HepG2 (cell line): Measurements from ENCODE around the gene IRF4. TPM values are rescaled to one million over a fixed set of nuclear protein-coding genes. Genes with fewer than 3 reads are reported as not detected.

Source experiments
- ATAC-seq: fragments of 200-7000 bp; cut with Tn5 transposase; 3 replicates; pipeline ENCODE4 v1.9.1; 2020; ENCODE audit warnings: mild to moderate bottlenecking, moderate library complexity
- BruUV-seq: library from RNA; stranded (reverse); fragments of 400-500 nt; replicated peaks from 2 replicates; lab custom pipeline; 2021; lab: Mats Ljungman, UMichigan
- CTCF ChIA-PET: fragments of 300-600 bp; formaldehyde crosslinking; extraction: SDS; loops from one replicate; lab custom pipeline; 2021; ENCODE audit warnings: low total read pairs, inconsistent platforms, low intra/inter-chr PET ratio; lab: Yijun Ruan, JAX
- POLR2A ChIA-PET: fragments of 350-600 bp; sonication (Branson Sonifier 250); formaldehyde crosslinking; loops from one replicate; lab custom pipeline; 2020; ENCODE audit warnings: antibody characterized with exemption, inconsistent platforms; lab: Yijun Ruan, JAX
- DNase-seq: peaks from one replicate; pipeline ENCODE4 v3.0.0-alpha.2; 2015; ENCODE audit warnings: low spot score
- FAIRE-seq: peaks from 3 replicates; lab custom pipeline; 2011; peaks lifted over from hg19 to GRCh38; lab: Jason Lieb, UNC
- H2AFZ ChIP-seq: one replicate; pipeline ENCODE4 v1.6.1; 2011; ENCODE audit warnings: low read length, inconsistent platforms
- H3K27ac ChIP-seq: fragments of 300-600 bp; 3 replicates; pipeline ENCODE4 v1.8.0; 2011; ENCODE audit warnings: mixed run types, mild to moderate bottlenecking, mixed read lengths, low read length, inconsistent platforms; ENCODE audit not compliant: insufficient read depth; ENCODE audit errors: extremely low read length
- H3K27me3 ChIP-seq, 2 experiments: fragments of 200-600 bp in 1 of 2; 2 replicates in 1 of 2; 3 replicates in 1 of 2; pipeline versions ENCODE4 v1.6.0 to v1.8.0; 2011; ENCODE audit warnings: low read length in 2 of 2, mild to moderate bottlenecking in 2 of 2, moderate library complexity in 2 of 2, inconsistent platforms in 1 of 2; ENCODE audit not compliant: insufficient read depth in 2 of 2, control insufficient read depth in 1 of 2
- H3K36me3 ChIP-seq, 2 experiments: fragments of 200-600 bp in 1 of 2; replicated peaks in 1 of 2; 2 replicates in 1 of 2; 3 replicates in 1 of 2; pipeline versions ENCODE4 v1.5.1 to v1.8.0; 2011; ENCODE audit warnings: low read length in 2 of 2, inconsistent platforms in 1 of 2; ENCODE audit not compliant: insufficient read depth in 2 of 2, control insufficient read depth in 1 of 2
- H3K4me1 ChIP-seq: 2 replicates; pipeline ENCODE4 v1.5.1; 2012; ENCODE audit warnings: low read length, inconsistent platforms; ENCODE audit not compliant: insufficient read depth
- H3K4me2 ChIP-seq: 2 replicates; pipeline ENCODE4 v1.6.0; 2011; ENCODE audit warnings: low read depth, low read length, inconsistent platforms
- H3K4me3 ChIP-seq, 3 experiments: fragments of 200-600 bp in 1 of 3; sonication (generic), shearing (Covaris generic) in 1 of 3; replicated peaks in 1 of 3; 2 replicates each; pipeline ENCODE4 v1.5.1; 2011 to 2016; ENCODE audit warnings: low read length in 3 of 3, inconsistent platforms in 2 of 3, low read depth in 2 of 3, mild to moderate bottlenecking in 2 of 3, control low read depth in 1 of 3, mixed read lengths in 1 of 3; ENCODE audit not compliant: insufficient read depth in 1 of 3
- H3K79me2 ChIP-seq: one replicate; pipeline ENCODE4 v1.6.1; 2011; ENCODE audit warnings: low read length, inconsistent platforms; ENCODE audit not compliant: insufficient read depth
- H3K9ac ChIP-seq: 2 replicates; pipeline ENCODE4 v1.6.0; 2011; ENCODE audit warnings: mild to moderate bottlenecking, low read depth, low read length, inconsistent platforms; ENCODE audit not compliant: insufficient read depth
- H3K9me3 ChIP-seq: 2 replicates; pipeline ENCODE4 v1.5.1; 2012; ENCODE audit warnings: mild to moderate bottlenecking, low read length
- H4K20me1 ChIP-seq: 2 replicates; pipeline ENCODE4 v1.6.0; 2011; ENCODE audit warnings: inconsistent platforms, mild to moderate bottlenecking, low read length, moderate library complexity; ENCODE audit not compliant: insufficient read depth
- FOXK2 ChIP-seq: fragments of 450-650 bp; IDR thresholded peaks from 2 replicates; pipeline ENCODE4 v1.6.1; 2016
- MNT ChIP-seq: fragments of 450-650 bp; IDR thresholded peaks from 2 replicates; pipeline ENCODE4 v1.6.1; 2016
- NPAS2 ChIP-seq: sonication (generic); formaldehyde crosslinking; IDR thresholded peaks from 2 replicates; pipeline ENCODE4 v1.8.0; 2022; ENCODE audit warnings: mild to moderate bottlenecking, missing genetic modification reagents, borderline replicate concordance
- WGBS: methylation state at CpG from one replicate; pipeline ENCODE4 v1.1.6; 2017; ENCODE audit warnings: low lambda C conversion rate; 5-methylcytosine and 5-hydroxymethylcytosine counted together
- in situ Hi-C: cut with HindIII; loops from 2 replicates; pipeline ENCODE4 v1.10.0; 2017; ENCODE audit warnings: low pct_unique_long_range_greater_than_20kb; ENCODE audit not compliant: extremely low pct_ligation_motif_present
- intact Hi-C: fragments of 100-400 bp; cut with micrococcal nuclease; formaldehyde crosslinking; loops from one replicate; pipeline ENCODE4 v1.10.0; 2022; ENCODE audit not compliant: unreplicated experiment
- polyA plus RNA-seq, 8 experiments: library from polyadenylated mRNA; depleted of rRNA in 3 of 8; stranded (reverse) in 7 of 8; unstranded in 1 of 8; fragments of >200 nt; fragmentation: Illumina TruSeq in 4 of 8; extraction: Trizol in 4 of 8; gene quantifications; 2 replicates each; pipeline versions ENCODE4 v1.2.1 to v1.2.3, GENCODE V29; 2011 to 2016; ENCODE audit warnings: low read depth in 4 of 8, missing spikeins in 1 of 8, mixed read lengths in 1 of 8; ENCODE audit not compliant: insufficient read depth in 1 of 8
- total RNA-seq, 5 experiments: library from RNA; depleted of rRNA; stranded (reverse); fragments of >200 nt; fragmentation: Illumina TruSeq; extraction: Trizol; gene quantifications; 2 replicates each; pipeline ENCODE4 v1.2.3, GENCODE V29; 2016; ENCODE audit warnings: low read depth in 1 of 5

Gene IRF4
- total and polyA plus RNA-seq, 2 of the 13 experiments (the other 11 are each of a cell fraction or from before 2014, with no cell fraction given) = 0.07 to 0.09 TPM

- CTCF ChIA-PET = no interaction called here
Observed at GRCh38 chr6:443621-444159, 52.1 kb downstream of the IRF4 start.

DNA sequence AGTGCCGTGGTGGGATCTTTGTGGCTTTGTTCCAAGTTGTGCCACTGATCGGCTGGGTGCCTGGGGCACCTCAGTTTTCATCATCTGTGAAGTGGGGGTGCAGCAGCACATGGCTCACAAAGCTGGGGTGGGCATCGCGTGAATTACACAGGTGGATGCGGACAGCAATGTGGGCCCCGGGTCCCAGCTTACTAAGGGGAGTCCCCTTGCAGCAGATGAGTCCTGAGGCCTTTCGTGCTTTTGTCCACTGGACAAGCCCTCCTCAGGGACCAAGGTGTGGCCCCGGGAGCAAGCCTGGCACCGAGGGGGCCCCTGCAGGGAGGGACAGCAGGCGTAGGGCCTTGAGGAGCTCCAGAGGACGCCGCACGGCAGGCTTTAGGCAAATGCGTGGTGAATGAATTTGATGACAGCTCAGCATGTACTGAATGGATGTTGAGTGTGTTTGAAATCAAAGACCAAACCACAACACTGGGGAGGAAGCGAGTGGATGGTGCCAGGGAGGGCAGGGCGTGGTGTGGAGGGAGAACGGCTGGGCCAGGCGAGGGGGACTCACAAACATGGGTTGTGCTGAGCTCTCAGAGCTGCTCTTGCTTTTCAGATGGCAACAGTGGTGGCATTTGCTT, 53.2 kb downstream of the IRF4 start:
- FAIRE-seq (no peak), DNase-seq (no peak), ATAC-seq (no peak)
- no peaks in the 10 kb centered on the region for H4K20me1 ChIP-seq
- intact Hi-C loops (no loop called here), in situ Hi-C loops (no loop called here)
- POLR2A ChIA-PET = no interaction called here
- no peaks in the 10 kb centered on the region for H3K9me3 ChIP-seq
- 44% methylated on average over 18 of the region's 18 CpGs for WGBS
- H3K27ac ChIP-seq = no peak overlapping the region
- BruUV-seq = no TSS peak
- H2AFZ ChIP-seq = no peak overlapping the region
- H3K4me3 ChIP-seq = no peak overlapping the region
- no peaks in the 10 kb centered on the region for H3K4me1 ChIP-seq
- H3K36me3 ChIP-seq = no peaks in the 10 kb centered on the region
- no peak overlapping the region for H3K9ac ChIP-seq
- no peaks in the 10 kb centered on the region for H3K79me2 ChIP-seq
- no peak overlapping the region for H3K4me2 ChIP-seq
- TF ChIP-seq MNT (peak; percentile 37; the same call in 1 of the 2 replicates), FOXK2 (no peak)
- TF ChIP-seq, all 625 proteins: peak for 1
- H3K27me3 ChIP-seq = peaks cover 6 to 74% of the 10 kb centered on the region in 2 experiments; a peak in 4 of 5 replicates
- CTCF ChIA-PET = no interaction called here

More at GRCh38 chr6:443621-444159, 52.1 kb downstream of the IRF4 start:
- FAIRE-seq (no peak), ATAC-seq (no peak), DNase-seq (no peak)
- intact Hi-C loops = no loop called here
- no peak for TF ChIP-seq NPAS2 (CRISPR knock-in tag)
- Histone ChIP-seq H3K27me3 (peaks cover 6 to 76% of the 10 kb centered on the region in 2 experiments; a peak in 4 of 5 replicates), H3K4me3 (no peak overlapping the region), H3K79me2 (no peaks in the 10 kb centered on the region), H2AFZ (no peak overlapping the region), H3K4me2 (no peak overlapping the region), H3K9me3 (no peaks in the 10 kb centered on the region), H3K9ac (no peak overlapping the region), H4K20me1 (no peaks in the 10 kb centered on the region), H3K27ac (no peak overlapping the region), H3K36me3 (no peaks in the 10 kb centered on the region), H3K4me1 (no peaks in the 10 kb centered on the region)
- POLR2A ChIA-PET = no interaction called here
- no TSS peak for BruUV-seq
- in situ Hi-C loops = no loop called here
- WGBS = 48% methylated on average over 19 of the region's 19 CpGs
